LoVo (cell line): ENCODE results near the gene RAB13.

Experiments
- DNase-seq: peaks from one replicate; pipeline ENCODE4 v3.0.0-alpha.2; 2016; ENCODE audit warnings: low spot score

RAB13 gene

GRCh38 chr1:153977250-153978240, 8.6 kb downstream of the RAB13 start, which contains the start of gene JTB:
TSS of gene JTB (minus strand) at chr1:153977674. CDS start at chr1:153977252, 422 bp downstream.
- peak; percentile 82 for DNase-seq

- no peak for DNase-seq
These were observed 9.3 kb downstream of the RAB13 start for GRCh38 chr1:153976819-153977249.

GRCh38 chr1:153973525-153973924, 12.6 kb downstream of the RAB13 start:
- no peak for DNase-seq

- no peak for DNase-seq
These were observed 13.1 kb downstream of the RAB13 start for GRCh38 chr1:153973071-153973470.

GRCh38 chr1:153970346-153970745, 15.8 kb downstream of the RAB13 start:
- DNase-seq, result no peak

- no peak for DNase-seq
These were observed 17.2 kb downstream of the RAB13 start for GRCh38 chr1:153968972-153969371.

- DNase-seq, result no peak
These were observed 17.7 kb downstream of the RAB13 start for GRCh38 chr1:153968408-153968807.

- DNase-seq, result no peak
These were observed 18.2 kb downstream of the RAB13 start for GRCh38 chr1:153968000-153968363.

- peak; percentile 95 for DNase-seq
These were observed 18.8 kb downstream of the RAB13 start, which contains the start of gene CREB3L4 for GRCh38 chr1:153967107-153967999. TSS of gene CREB3L4 (plus strand) at chr1:153967902. CDS start at chr1:153968526, 624 bp downstream.

- DNase-seq, result peak; percentile 80
These were observed 22.2 kb downstream of the RAB13 start for GRCh38 chr1:153963850-153964331.

GRCh38 chr1:153963030-153963849, 22.9 kb downstream of the RAB13 start, which contains the start of gene SLC39A1:
TSS of gene SLC39A1 (minus strand) at chr1:153963537. CDS start at chr1:153962715, 822 bp downstream.
- DNase-seq, result peak; percentile 96

- peak; percentile 61 for DNase-seq
These were observed 23.8 kb downstream of the RAB13 start for GRCh38 chr1:153962088-153963029.

- DNase-seq, result no peak
These were observed 24.7 kb downstream of the RAB13 start for GRCh38 chr1:153961421-153961820.

- DNase-seq, result no peak
These were observed 25.9 kb downstream of the RAB13 start for GRCh38 chr1:153960206-153960605.

GRCh38 chr1:153959454-153959853, 26.7 kb downstream of the RAB13 start:
- no peak for DNase-seq

- no peak for DNase-seq
These were observed 27.2 kb downstream of the RAB13 start for GRCh38 chr1:153958961-153959260.

- DNase-seq, result peak; percentile 99
These were observed 27.8 kb downstream of the RAB13 start, which contains the start of gene CRTC2 for GRCh38 chr1:153958111-153958960. TSS of gene CRTC2 (minus strand) at chr1:153958612. CDS start at chr1:153958497, 115 bp downstream.

- no peak for DNase-seq
These were observed 28.4 kb downstream of the RAB13 start for GRCh38 chr1:153957744-153958110.
